ENCODE measurements around the gene FLNB. TPM values are rescaled to one million over a fixed set of nuclear protein-coding genes. Genes with fewer than 3 reads are reported as not detected.

Gene FLNB
- total and polyA plus RNA-seq, 2 of the 4 experiments (the other 2 are of a cell fraction): 78.0 to 136 TPM

- H4K91ac ChIP-seq (ENCODE audit: insufficient read depth, low read depth, low read length): no peak overlapping the region
- no peak overlapping the region for H2BK5ac ChIP-seq (ENCODE audit: low read depth, low read length, poor library complexity, severe bottlenecking)
- dilution Hi-C loops (cut with HindIII; ENCODE audit: low sequenced_read_pairs, unreplicated experiment): no loop called here
- no peak overlapping the region for H3K23ac ChIP-seq (ENCODE audit: low read depth, low read length)
- no peak overlapping the region for H2AK5ac ChIP-seq (ENCODE audit: low read depth, low read length)
- no peak overlapping the region for H4K8ac ChIP-seq (ENCODE audit: low read depth in 2 of 2, low read length in 2 of 2)
- H4K20me1 ChIP-seq (ENCODE audit: insufficient read depth, low read length): no peaks in the 10 kb centered on the region
- no peak for ATAC-seq (ENCODE audit: low read depth)
- ChIA-PET POLR2A (ENCODE audit: unreplicated experiment) (no interaction called here), CTCF (no interaction called here)
- no peak overlapping the region for H3K14ac ChIP-seq (replicated peaks; ENCODE audit: low read depth, low read length)
- no peak overlapping the region for H3K56ac ChIP-seq (ENCODE audit: extremely low read depth, insufficient read depth, low read length)
- TF ChIP-seq RFX5 (IDR thresholded peaks at IDR 0.05; ENCODE audit: low read depth, low read length): no peak
- TF ChIP-seq POLR2A (IDR thresholded peaks at IDR 0.05; ENCODE audit: low read depth, low read length): no peak
- TF ChIP-seq FOS (IDR thresholded peaks at IDR 0.05; ENCODE audit: low read depth, low read length): no peak
- TF ChIP-seq CHD1 (IDR thresholded peaks at IDR 0.05; ENCODE audit: low read depth, low read length): no peak
- no peak for TF ChIP-seq MAZ (IDR thresholded peaks at IDR 0.05; ENCODE audit: borderline replicate concordance, low read depth, low read length)
- no peak for TF ChIP-seq RCOR1 (IDR thresholded peaks at IDR 0.05; ENCODE audit: insufficient replicate concordance, low read length)
- no peak for TF ChIP-seq MAFK (IDR thresholded peaks at IDR 0.05; ENCODE audit: low read depth, low read length)
- TF ChIP-seq BHLHE40 (IDR thresholded peaks at IDR 0.05; ENCODE audit: low read depth, low read length): no peak
- TF ChIP-seq SMC3 (IDR thresholded peaks at IDR 0.05; ENCODE audit: low read depth, low read length): no peak
- no peak for TF ChIP-seq CTCF (conservative IDR thresholded peaks at IDR 0.05; ENCODE audit: low read depth, low read length)
- no peak for TF ChIP-seq CEBPB (IDR thresholded peaks at IDR 0.05; ENCODE audit: low read depth, low read length)
- no peak for TF ChIP-seq NFE2L2 (IDR thresholded peaks at IDR 0.05; ENCODE audit: low read depth, low read length)
- no peak for TF ChIP-seq ELK1 (IDR thresholded peaks at IDR 0.05; ENCODE audit: borderline replicate concordance, low read depth, low read length)
- TF ChIP-seq RAD21 (IDR thresholded peaks at IDR 0.05; ENCODE audit: low read length): no peak
- no peak for TF ChIP-seq USF2 (IDR thresholded peaks at IDR 0.05; ENCODE audit: low read depth, low read length)
- no peak for TF ChIP-seq MXI1 (IDR thresholded peaks at IDR 0.05; ENCODE audit: borderline replicate concordance, low read depth, low read length)
- H3K27me3 ChIP-seq (ENCODE audit: control insufficient read depth, insufficient read depth, low read length): peaks cover 30% of the 10 kb centered on the region
- H3K18ac ChIP-seq (ENCODE audit: low read depth, low read length): no peak overlapping the region
- intact Hi-C loops (cut with micrococcal nuclease): loop anchor here (2.0 to 5.0 kb wide), 3 partner anchors 38 to 253 kb away; partner anchors contain the start of gene FLNB
- no peak overlapping the region for H2AK9ac ChIP-seq (replicated peaks; ENCODE audit: low read depth, low read length, poor library complexity)
- H2AFZ ChIP-seq (replicated peaks; ENCODE audit: low read length, poor library complexity): no peak overlapping the region
- no peak overlapping the region for H2BK120ac ChIP-seq (ENCODE audit: low read depth, low read length)
- H3K4me3 ChIP-seq (ENCODE audit: insufficient read depth, low read depth, low read length): no peak overlapping the region
- H2BK15ac ChIP-seq (ENCODE audit: low read depth, low read length): no peak overlapping the region
- no peak overlapping the region for H3K4me2 ChIP-seq (ENCODE audit: low read depth, low read length)
- DNase-seq: no peak
- no peaks in the 10 kb centered on the region for H3K36me3 ChIP-seq (ENCODE audit: control insufficient read depth, insufficient read depth, low read length)
- peaks cover 2% of the 10 kb centered on the region; the same call in 1 of the 2 replicates for H3K4me1 ChIP-seq (ENCODE audit: control insufficient read depth, insufficient read depth, low read length)
- H2BK20ac ChIP-seq (ENCODE audit: low read depth, low read length): no peak overlapping the region
- no peak overlapping the region for H3K4ac ChIP-seq (ENCODE audit: low read depth, low read length)
- H3K9me3 ChIP-seq (ENCODE audit: control insufficient read depth, insufficient read depth, low read length): no peaks in the 10 kb centered on the region; the same call in 1 of the 2 replicates
- BruUV-seq (replicated peaks): no TSS peak
- no peaks in the 10 kb centered on the region for H3K9me1 ChIP-seq (ENCODE audit: insufficient read depth, low read length)
- in situ Hi-C loops (cut with MboI; ENCODE audit: low sequenced_read_pairs): no loop called here
- no peaks in the 10 kb centered on the region for H3K79me1 ChIP-seq (ENCODE audit: low read depth in 1 of 2, low read length in 2 of 2)
- H3K9ac ChIP-seq (ENCODE audit: low read depth, low read length): no peak overlapping the region
- no peak overlapping the region for H3K27ac ChIP-seq (ENCODE audit: insufficient read depth, low read length)
- H4K5ac ChIP-seq (ENCODE audit: low read depth, low read length): no peak overlapping the region
- no CpG with 5 or more reads among the region's 10 CpGs for WGBS, 2 experiments (ENCODE audit: extremely low coverage in 2 of 2, insufficient read length in 1 of 2)
These were observed 207.2 kb downstream of the FLNB start for GRCh38 chr3:58215317-58216025.
